H9 (cell line): Measurements from ENCODE around the gene NCAM1. TPM values are rescaled to one million over a fixed set of nuclear protein-coding genes. Genes with fewer than 3 reads are reported as not detected.

Source experiments
- DNase-seq: peaks from one replicate; pipeline ENCODE4 v3.0.0-alpha.2; 2017
- H2AFZ ChIP-seq: one replicate; pipeline ENCODE4 v1.6.1; 2013; ENCODE audit warnings: mild to moderate bottlenecking, low read length, control low read depth, moderate library complexity
- H2AK5ac ChIP-seq: 2 replicates; pipeline ENCODE4 v1.6.1; 2013; ENCODE audit warnings: low read length, control low read depth, mixed read lengths; ENCODE audit not compliant: insufficient read length
- H2BK120ac ChIP-seq: one replicate; pipeline ENCODE4 v1.6.1; 2013; ENCODE audit warnings: low read depth, mild to moderate bottlenecking, low read length, control low read depth, inconsistent platforms; ENCODE audit not compliant: poor library complexity, severe bottlenecking
- H2BK12ac ChIP-seq: 2 replicates; pipeline ENCODE4 v1.6.1; 2013; ENCODE audit warnings: low read length, control low read depth, mixed read lengths, low read depth; ENCODE audit not compliant: insufficient read length
- H2BK15ac ChIP-seq: 2 replicates; pipeline ENCODE4 v1.6.1; 2013; ENCODE audit warnings: low read depth, low read length, control low read depth
- H2BK20ac ChIP-seq: one replicate; pipeline ENCODE4 v1.6.1; 2013; ENCODE audit warnings: low read depth, mild to moderate bottlenecking, low read length, control low read depth, inconsistent platforms; ENCODE audit not compliant: poor library complexity, severe bottlenecking
- H2BK5ac ChIP-seq: 2 replicates; pipeline ENCODE4 v1.6.1; 2013; ENCODE audit warnings: low read length, control low read depth, mixed read lengths; ENCODE audit not compliant: insufficient read length
- H3K14ac ChIP-seq: 2 replicates; pipeline ENCODE4 v1.6.1; 2013; ENCODE audit warnings: low read length, control low read depth; ENCODE audit not compliant: insufficient read depth
- H3K18ac ChIP-seq: 2 replicates; pipeline ENCODE4 v1.6.1; 2013; ENCODE audit warnings: low read depth, mild to moderate bottlenecking, mixed read lengths, low read length, control low read depth; ENCODE audit not compliant: insufficient read length
- H3K23ac ChIP-seq: 2 replicates; pipeline ENCODE4 v1.6.1; 2013; ENCODE audit warnings: low read length, control low read depth, mixed read lengths, low read depth; ENCODE audit not compliant: insufficient read length
- H3K23me2 ChIP-seq: 2 replicates; pipeline ENCODE4 v1.6.1; 2013; ENCODE audit warnings: low read depth, mild to moderate bottlenecking, mixed read lengths, low read length, control low read depth; ENCODE audit not compliant: insufficient read length, poor library complexity, severe bottlenecking
- H3K27ac ChIP-seq: 2 replicates; pipeline ENCODE4 v1.5.1; 2013; ENCODE audit warnings: low read length, control low read depth, mixed read lengths, low read depth; ENCODE audit not compliant: insufficient read length
- H3K27me3 ChIP-seq: 2 replicates; pipeline ENCODE4 v1.6.1; 2013; ENCODE audit warnings: low read length, control low read depth, inconsistent platforms; ENCODE audit not compliant: insufficient read depth
- H3K4ac ChIP-seq: 2 replicates; pipeline ENCODE4 v1.6.1; 2013; ENCODE audit warnings: low read depth, mild to moderate bottlenecking, control low read depth, inconsistent platforms, low read length, moderate library complexity
- H3K4me1 ChIP-seq: 2 replicates; pipeline ENCODE4 v1.6.1; 2013; ENCODE audit warnings: low read length, control low read depth, inconsistent platforms; ENCODE audit not compliant: insufficient read depth
- H3K4me2 ChIP-seq: 2 replicates; pipeline ENCODE4 v1.6.1; 2013; ENCODE audit warnings: low read length, control low read depth, mixed read lengths; ENCODE audit not compliant: insufficient read length, insufficient read depth
- H3K56ac ChIP-seq: 2 replicates; pipeline ENCODE4 v1.6.1; 2013; ENCODE audit warnings: low read depth, mild to moderate bottlenecking, mixed read lengths, low read length, control low read depth; ENCODE audit not compliant: insufficient read length
- H3K79me1 ChIP-seq: 2 replicates; pipeline ENCODE4 v1.6.1; 2013; ENCODE audit warnings: low read depth, mild to moderate bottlenecking, moderate library complexity, low read length, control low read depth, inconsistent platforms; ENCODE audit not compliant: insufficient read depth, poor library complexity, severe bottlenecking
- H3K79me2 ChIP-seq: 2 replicates; pipeline ENCODE4 v1.6.1; 2013; ENCODE audit warnings: low read length, control low read depth, inconsistent platforms; ENCODE audit not compliant: insufficient read depth
- H3K9ac ChIP-seq: 2 replicates; pipeline ENCODE4 v1.6.1; 2013; ENCODE audit warnings: low read length, control low read depth, mixed read lengths; ENCODE audit not compliant: insufficient read length; ENCODE audit errors: extremely low read depth
- H3K9me3 ChIP-seq: one replicate; pipeline ENCODE4 v1.6.1; 2013; ENCODE audit warnings: low read depth, low read length, inconsistent platforms; ENCODE audit not compliant: control insufficient read depth
- H3T11ph ChIP-seq: one replicate; pipeline ENCODE4 v1.6.1; 2013; ENCODE audit warnings: mild to moderate bottlenecking, low read length, control low read depth, inconsistent platforms
- H4K20me1 ChIP-seq: one replicate; pipeline ENCODE4 v1.6.1; 2013; ENCODE audit not compliant: control insufficient read depth, insufficient read length, insufficient read depth
- H4K5ac ChIP-seq: 2 replicates; pipeline ENCODE4 v1.6.1; 2013; ENCODE audit warnings: low read depth, mild to moderate bottlenecking, mixed read lengths, low read length, control low read depth; ENCODE audit not compliant: insufficient read length
- H4K8ac ChIP-seq: replicated peaks from 2 replicates; pipeline ENCODE4 v1.6.1; 2013; ENCODE audit warnings: low read length, control low read depth, mixed read lengths, low read depth; ENCODE audit not compliant: insufficient read length
- H4K91ac ChIP-seq: 2 replicates; pipeline ENCODE4 v1.6.1; 2013; ENCODE audit warnings: low read depth, mild to moderate bottlenecking, moderate library complexity, mixed read lengths, low read length, control low read depth; ENCODE audit not compliant: insufficient read length
- H3K27ac Mint-ChIP-seq, 3 experiments: 2 replicates in 2 of 3; 3 replicates in 1 of 3; pipeline ENCODE4 v1.8.0; 2020 to 2021; ENCODE audit warnings: mixed read lengths in 3 of 3, mild to moderate bottlenecking in 1 of 3, moderate library complexity in 1 of 3
- H3K27me3 Mint-ChIP-seq: 2 replicates; pipeline ENCODE4 v1.8.0; 2021; ENCODE audit warnings: low read depth, mild to moderate bottlenecking, moderate library complexity, mixed read lengths
- H3K36me3 Mint-ChIP-seq, 3 experiments: 2 replicates in 2 of 3; 3 replicates in 1 of 3; pipeline ENCODE4 v1.8.0; 2020 to 2021; ENCODE audit warnings: low read depth in 3 of 3, mixed read lengths in 3 of 3; ENCODE audit not compliant: insufficient read depth in 1 of 3
- H3K4me1 Mint-ChIP-seq, 2 experiments: 2 replicates each; pipeline ENCODE4 v1.8.0; 2020; ENCODE audit warnings: mixed read lengths in 2 of 2
- H3K4me3 Mint-ChIP-seq, 2 experiments: 2 replicates in 1 of 2; 3 replicates in 1 of 2; pipeline ENCODE4 v1.8.0; 2020 to 2021; ENCODE audit warnings: mild to moderate bottlenecking in 2 of 2, mixed read lengths in 2 of 2, moderate library complexity in 1 of 2
- H3K9me3 Mint-ChIP-seq, 2 experiments: 2 replicates in 1 of 2; 3 replicates in 1 of 2; pipeline ENCODE4 v1.8.0; 2020; ENCODE audit warnings: mild to moderate bottlenecking in 2 of 2, mixed read lengths in 2 of 2, moderate library complexity in 1 of 2
- CTCF ChIP-seq: fragments of 200-600 bp; sonication (generic); conservative IDR thresholded peaks from 3 replicates; pipeline ENCODE4 v1.8.0; 2021; ENCODE audit warnings: antibody characterized with exemption, mild to moderate bottlenecking
- WGBS: extraction: QIAGEN DNeasy Blood & Tissue Kit; methylation state at CpG from one replicate; pipeline ENCODE4 v1.1.7; 2013; ENCODE audit warnings: missing lambda C conversion rate, low lambda C conversion rate, mixed read lengths; ENCODE audit not compliant: insufficient read length; ENCODE audit errors: extremely low coverage; 5-methylcytosine and 5-hydroxymethylcytosine counted together
- total RNA-seq: library from RNA; stranded (reverse); gene quantifications from 2 replicates; pipeline ENCODE4 v1.2.1, GENCODE V29; 2021

The NCAM1 gene
- total RNA-seq, 1 experiment from 2014 or later, result 2.5 TPM

GRCh38 chr11:113137713-113138529 is 176.7 kb downstream of the NCAM1 start:
- no peak for TF ChIP-seq CTCF
- Histone ChIP-seq H3K79me1 (no peaks in the 10 kb centered on the region), H2AFZ (no peak overlapping the region), H2BK120ac (no peak overlapping the region), H3K56ac (no peak overlapping the region), H2BK15ac (no peak overlapping the region), H2BK12ac (no peak overlapping the region), H4K91ac (no peak overlapping the region), H3K79me2 (no peaks in the 10 kb centered on the region), H3K9ac (no peak overlapping the region), H3K4me2 (no peak overlapping the region), H3K27ac (no peak overlapping the region), H3K14ac (no peak overlapping the region), H3K9me3 (no peaks in the 10 kb centered on the region), H4K5ac (no peak overlapping the region), H3K4ac (no peak overlapping the region), H2BK5ac (no peak overlapping the region), H3K18ac (no peak overlapping the region), H3K27me3 (no peaks in the 10 kb centered on the region), H3T11ph (no peak overlapping the region), H4K8ac (no peak overlapping the region), H2AK5ac (no peak overlapping the region), H3K23ac (no peak overlapping the region), H3K23me2 (no peaks in the 10 kb centered on the region), H4K20me1 (no peaks in the 10 kb centered on the region), H2BK20ac (no peak overlapping the region), H3K4me1 (no peaks in the 10 kb centered on the region)
- WGBS, result no CpG with 5 or more reads among the region's 15 CpGs
- DNase-seq, result no peak
- H3K27me3 Mint-ChIP-seq, result no peaks in the 10 kb centered on the region; the same call in 1 of the 2 replicates
- no peak overlapping the region for H3K4me3 Mint-ChIP-seq
- H3K27ac Mint-ChIP-seq, result no peak overlapping the region
- H3K4me1 Mint-ChIP-seq, result peaks cover 0 to 3% of the 10 kb centered on the region in 2 experiments; a peak in 1 of 4 replicates
- no peaks in the 10 kb centered on the region for H3K9me3 Mint-ChIP-seq
- no peaks in the 10 kb centered on the region for H3K36me3 Mint-ChIP-seq
